Ishikawa (cell line): ENCODE results near the gene LIF.

Source experiments
- CEBPB ChIP-seq: IDR thresholded peaks from 2 replicates; pipeline ENCODE4 v1.6.1; 2012
- CREB1 ChIP-seq: IDR thresholded peaks from 2 replicates; pipeline ENCODE4 v1.6.1; 2012; ENCODE audit warnings: low read depth
- EGR1 ChIP-seq: IDR thresholded peaks from 2 replicates; pipeline ENCODE4 v1.6.1; 2012
- EP300 ChIP-seq: IDR thresholded peaks from 2 replicates; pipeline ENCODE4 v1.6.1; 2012; ENCODE audit warnings: borderline replicate concordance
- FOXM1 ChIP-seq: IDR thresholded peaks from 2 replicates; pipeline ENCODE4 v1.6.1; 2012; ENCODE audit warnings: low read depth, borderline replicate concordance
- MAX ChIP-seq: IDR thresholded peaks from 2 replicates; pipeline ENCODE4 v1.6.1; 2012
- NFIC ChIP-seq: IDR thresholded peaks from 2 replicates; pipeline ENCODE4 v1.6.1; 2012
- RAD21 ChIP-seq: IDR thresholded peaks from 2 replicates; pipeline ENCODE4 v1.6.1; 2012; ENCODE audit warnings: low read depth
- REST ChIP-seq: IDR thresholded peaks from 2 replicates; pipeline ENCODE4 v1.6.1; 2012; ENCODE audit warnings: low read depth, mild to moderate bottlenecking
- TAF1 ChIP-seq: IDR thresholded peaks from 2 replicates; pipeline ENCODE4 v1.6.1; 2012; ENCODE audit warnings: low read depth, mild to moderate bottlenecking
- TCF12 ChIP-seq: IDR thresholded peaks from 2 replicates; pipeline ENCODE4 v1.6.1; 2012; ENCODE audit warnings: low read depth
- TEAD4 ChIP-seq: IDR thresholded peaks from 2 replicates; pipeline ENCODE4 v1.6.1; 2012
- USF1 ChIP-seq: IDR thresholded peaks from 2 replicates; pipeline ENCODE4 v1.6.1; 2012
- YY1 ChIP-seq: IDR thresholded peaks from 2 replicates; pipeline ENCODE4 v1.6.1; 2012; ENCODE audit warnings: low read depth
- ZBTB7A ChIP-seq: IDR thresholded peaks from 2 replicates; pipeline ENCODE4 v1.6.1; 2012; ENCODE audit warnings: low read depth

Gene LIF

GRCh38 chr22:30221121-30221992 lies 25.2 kb downstream of the LIF start:
- TF ChIP-seq YY1: no peak

- TF ChIP-seq MAX (no peak), NFIC (no peak), ZBTB7A (no peak), USF1 (no peak), EGR1 (no peak), RAD21 (no peak), TAF1 (no peak), EP300 (no peak), CREB1 (no peak), CEBPB (no peak), YY1 (no peak), TEAD4 (no peak), FOXM1 (no peak), TCF12 (no peak), REST (no peak)
Measured at GRCh38 chr22:30220338-30221012, 26.1 kb downstream of the LIF start.

GRCh38 chr22:30219668-30220278 lies 26.8 kb downstream of the LIF start:
- TF ChIP-seq CEBPB (no peak), TEAD4 (no peak), USF1 (no peak), EGR1 (no peak), RAD21 (no peak), CREB1 (no peak), FOXM1 (no peak), MAX (no peak), REST (no peak), ZBTB7A (no peak)

- no peak for TF ChIP-seq EGR1
- TF ChIP-seq USF1: peak; percentile 64
Measured at GRCh38 chr22:30219049-30219654, 27.4 kb downstream of the LIF start.

- TF ChIP-seq ZBTB7A (no peak), RAD21 (no peak), EP300 (no peak), TCF12 (no peak), FOXM1 (no peak), TEAD4 (no peak), CREB1 (no peak)
Measured at GRCh38 chr22:30217698-30218560, 28.6 kb downstream of the LIF start.
